ENCODE measurements around the gene RHOBTB3. TPM values are rescaled to one million over a fixed set of nuclear protein-coding genes. Genes with fewer than 3 reads are reported as not detected.
A peak's percentile ranks its signal among the peaks of the same experiment; 100 is the strongest.

The RHOBTB3 gene
- total and polyA plus RNA-seq, 12 donors, result 15.0 to 124 (median 90.4) TPM

DNA sequence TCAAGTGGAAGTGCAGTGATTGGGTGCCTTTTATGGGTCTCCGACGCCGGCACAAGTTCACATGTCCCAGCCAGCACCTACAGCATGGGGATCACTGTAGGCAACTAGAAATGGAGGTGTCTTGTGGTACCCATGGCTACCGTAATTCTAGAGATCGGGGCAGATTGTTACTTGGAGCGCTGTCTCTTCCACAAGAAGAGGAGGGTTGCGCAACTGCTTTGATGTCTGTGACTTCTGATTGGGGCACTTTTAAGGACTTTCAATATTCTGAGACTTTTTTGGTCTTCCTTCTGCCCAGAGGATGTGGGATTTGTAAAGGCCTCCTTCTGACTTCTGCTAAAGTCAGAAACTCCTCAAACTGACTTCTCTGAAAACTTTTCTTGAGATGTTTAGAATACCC, 49.5 kb downstream of the RHOBTB3 start:
- intact Hi-C loops (cut with DNase I), result loop anchor here in 8 of 10 donors (1.0 to 10.0 kb wide), 9 partner anchors 66 to 557 kb away; partner anchors contain the start of gene RFESD (in 3 of the 8)
- H3K9me3 ChIP-seq, result no peaks in the 10 kb centered on the region
- peaks cover 0 to 48% (median 30%) of the 10 kb centered on the region in 9 donors for H3K4me1 ChIP-seq
- ATAC-seq (peak in 5 of 8 donors; percentile 3 to 25 (median 13)), DNase-seq (no peak)
- TF ChIP-seq CTCF (IDR thresholded peaks at IDR 0.05), result no peak
- H3K36me3 ChIP-seq, result peaks cover 0 to 38% (median 0%) of the 10 kb centered on the region in 9 donors
- no peaks in the 10 kb centered on the region for H3K27me3 ChIP-seq
- 80 to 81% methylated on average over 7 of the region's 7 CpGs for WGBS, 2 donors
- H3K27ac ChIP-seq, result peak overlapping the region in 7 of 10 donors; percentile 3 to 77 (median 45)
- no peak overlapping the region for H3K4me3 ChIP-seq

DNA sequence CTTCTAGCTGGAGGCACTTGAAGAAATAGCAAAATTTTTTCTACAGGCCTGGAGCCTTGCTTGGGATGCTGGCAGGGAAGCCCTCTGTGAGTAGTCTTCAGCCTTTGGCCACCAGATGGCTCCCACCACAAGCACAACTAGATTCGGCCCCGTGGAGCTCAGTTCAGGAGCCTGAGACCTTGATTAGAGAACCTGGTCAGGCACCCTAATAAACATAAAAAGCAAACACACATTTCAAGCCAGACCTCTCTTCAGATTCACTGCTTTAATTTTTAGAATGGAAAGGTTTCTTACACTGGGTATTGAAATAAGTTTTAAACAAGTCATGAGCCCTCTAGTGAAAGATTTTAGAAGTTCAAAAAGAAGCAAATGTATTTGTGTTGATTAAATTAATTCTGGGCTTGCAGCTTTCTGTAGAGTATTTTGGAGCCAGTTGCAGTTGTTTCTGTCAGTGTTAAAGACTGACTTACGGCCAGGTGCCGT, 50.0 kb downstream of the RHOBTB3 start:
- Histone ChIP-seq H3K4me3 (no peak overlapping the region), H3K27ac (peak overlapping the region in 8 of 10 donors; percentile 5 to 77 (median 46)), H3K36me3 (peaks cover 0 to 40% (median 0%) of the 10 kb centered on the region in 9 donors), H3K4me1 (peaks cover 0 to 52% (median 30%) of the 10 kb centered on the region in 9 donors), H3K27me3 (no peaks in the 10 kb centered on the region), H3K9me3 (no peaks in the 10 kb centered on the region)
- ATAC-seq (peak; percentile 88 to 95 (median 92)), DNase-seq (peak; percentile 68 to 84)
- TF ChIP-seq CTCF (IDR thresholded peaks at IDR 0.05), result peak in 8 of 9 donors; percentile 70 to 96 (median 91)
- 29 to 43% methylated on average over 4 of the region's 4 CpGs for WGBS, 2 donors
- intact Hi-C loops (cut with DNase I), result loop anchor here in 9 of 10 donors (1.0 to 10.0 kb wide), 11 partner anchors 62 to 556 kb away; partner anchors contain the start of gene RFESD (in 3 of the 9)

DNA sequence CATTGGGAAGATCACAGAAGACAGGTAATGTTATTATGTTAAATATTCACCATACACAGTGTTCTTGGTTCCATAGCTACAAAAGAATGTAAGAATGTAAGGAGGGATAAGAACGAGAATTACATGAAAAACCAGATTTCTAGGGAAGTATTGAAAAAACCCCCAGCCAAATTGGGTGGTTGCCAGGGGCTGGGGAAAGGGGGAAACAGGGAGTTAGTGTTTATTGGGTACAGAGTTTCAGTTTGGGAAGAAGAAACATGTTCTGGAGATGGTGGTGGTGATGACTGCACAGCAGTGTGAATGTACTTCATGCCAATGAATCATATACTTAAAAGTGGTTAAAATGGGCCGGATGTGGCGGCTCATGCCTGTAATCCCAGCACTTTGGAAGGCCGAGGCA, 51.0 kb downstream of the RHOBTB3 start:
- DNase-seq (no peak), ATAC-seq (no peak)
- Histone ChIP-seq H3K27me3 (no peaks in the 10 kb centered on the region), H3K9me3 (no peaks in the 10 kb centered on the region), H3K27ac (no peak overlapping the region), H3K4me3 (no peak overlapping the region), H3K36me3 (peaks cover 0 to 45% (median 0%) of the 10 kb centered on the region in 9 donors), H3K4me1 (peaks cover 0 to 63% (median 33%) of the 10 kb centered on the region in 9 donors)
- intact Hi-C loops (cut with DNase I), result loop anchor here in 7 of 10 donors (2.0 to 10.0 kb wide), 7 partner anchors 65 to 555 kb away; partner anchors contain the start of gene RFESD (in 3 of the 7)
- TF ChIP-seq CTCF (IDR thresholded peaks at IDR 0.05), result no peak
- WGBS, 2 donors, result 89 to 90% methylated on average over 4 of the region's 4 CpGs

DNA sequence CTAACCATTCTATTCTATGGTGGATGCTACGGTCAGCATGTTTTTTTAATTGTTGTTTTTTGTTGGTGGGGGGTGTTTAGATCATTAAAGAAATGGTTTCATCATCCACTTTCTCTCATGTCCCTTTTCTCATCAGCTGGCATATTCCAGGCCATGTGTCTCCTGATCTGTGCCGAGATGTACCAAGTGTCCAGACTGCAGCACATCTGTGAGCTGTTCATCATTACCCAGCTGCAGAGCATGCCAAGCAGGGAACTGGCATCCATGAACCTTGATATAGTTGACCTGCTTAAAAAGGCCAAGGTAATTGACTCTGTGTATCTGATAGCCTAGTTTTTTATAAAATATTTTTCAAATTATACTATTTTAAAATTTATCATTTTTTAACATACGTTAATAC, 52.5 kb downstream of the RHOBTB3 start:
- no peak for TF ChIP-seq CTCF (IDR thresholded peaks at IDR 0.05)
- intact Hi-C loops (cut with DNase I), result loop anchor here in 7 of 10 donors (2.0 to 10.0 kb wide), 7 partner anchors 63 to 554 kb away; partner anchors contain the start of gene RFESD (in 3 of the 7)
- ATAC-seq (no peak), DNase-seq (no peak)
- Histone ChIP-seq H3K27me3 (no peaks in the 10 kb centered on the region), H3K4me1 (peaks cover 0 to 62% (median 31%) of the 10 kb centered on the region in 9 donors), H3K9me3 (no peaks in the 10 kb centered on the region), H3K36me3 (peaks cover 0 to 45% (median 10%) of the 10 kb centered on the region in 9 donors), H3K27ac (peak overlapping the region in 3 of 10 donors; percentile 46 to 55 (median 49)), H3K4me3 (no peak overlapping the region)
- WGBS, 2 donors, result 80 to 82% methylated on average over 3 of the region's 3 CpGs
